A673 (cell line): Measurements from ENCODE around the gene XRCC6.

Experiments
- CTCF ChIP-seq: fragments of 300-800, 200-600 bp; sonication (generic); conservative IDR thresholded peaks from 2 replicates; pipeline ENCODE4 v1.5.1; 2017; ENCODE audit warnings: low read depth, mild to moderate bottlenecking, antibody characterized with exemption, low read length, moderate library complexity, mixed read lengths
- EZH2 ChIP-seq: fragments of 200-600 bp; sonication (generic); IDR thresholded peaks from 2 replicates; pipeline ENCODE4 v1.6.1; 2017; ENCODE audit warnings: borderline replicate concordance, low read depth, mild to moderate bottlenecking, mixed read lengths, antibody characterized with exemption, low read length; ENCODE audit not compliant: poor library complexity, severe bottlenecking

- TF ChIP-seq CTCF = peak; percentile 66
- TF ChIP-seq EZH2 = no peak
Measured at GRCh38 chr22:41576877-41577276, 44.2 kb upstream of the XRCC6 start.
